HepG2 (cell line): ENCODE results near the gene PARP16. TPM values are rescaled to one million over a fixed set of nuclear protein-coding genes. Genes with fewer than 3 reads are reported as not detected.

Experiments
- ARHGAP35 ChIP-seq: sonication (generic); formaldehyde crosslinking; IDR thresholded peaks from 2 replicates; pipeline ENCODE4 v1.9.0; 2022; ENCODE audit warnings: mild to moderate bottlenecking, inconsistent platforms, moderate library complexity, missing genetic modification reagents, borderline replicate concordance
- ATM ChIP-seq: fragments of 450-650 bp; IDR thresholded peaks from 2 replicates; pipeline ENCODE4 v1.7.1; 2017; ENCODE audit warnings: mild to moderate bottlenecking, borderline replicate concordance
- BORCS8-MEF2B ChIP-seq: sonication (generic); formaldehyde crosslinking; IDR thresholded peaks from 2 replicates; pipeline ENCODE4 v1.8.0; 2022; ENCODE audit warnings: mild to moderate bottlenecking, missing genetic modification reagents
- HES4 ChIP-seq: sonication (generic); formaldehyde crosslinking; IDR thresholded peaks from 2 replicates; pipeline ENCODE4 v1.9.0; 2021; ENCODE audit warnings: mild to moderate bottlenecking, missing genetic modification reagents, borderline replicate concordance
- KLF13 ChIP-seq: sonication (generic); formaldehyde crosslinking; IDR thresholded peaks from 2 replicates; pipeline ENCODE4 v1.4.0; 2020; ENCODE audit warnings: mild to moderate bottlenecking, missing genetic modification reagents
- REXO4 ChIP-seq: sonication (generic); formaldehyde crosslinking; IDR thresholded peaks from 2 replicates; pipeline ENCODE4 v1.8.0; 2022; ENCODE audit warnings: missing genetic modification reagents, mild to moderate bottlenecking, borderline replicate concordance
- RNF2 ChIP-seq: fragments of 450-650 bp; conservative IDR thresholded peaks from 2 replicates; pipeline ENCODE4 v1.6.1; 2016; ENCODE audit warnings: low read depth
- TBX2 ChIP-seq: sonication (generic); formaldehyde crosslinking; IDR thresholded peaks from 2 replicates; pipeline ENCODE4 v1.5.0; 2020; ENCODE audit warnings: missing genetic modification reagents, mild to moderate bottlenecking, borderline replicate concordance
- TSC22D2 ChIP-seq: sonication (generic); formaldehyde crosslinking; IDR thresholded peaks from 2 replicates; pipeline ENCODE4 v1.5.1; 2020; ENCODE audit warnings: missing genetic modification reagents, mild to moderate bottlenecking, borderline replicate concordance
- XRCC5 ChIP-seq: fragments of 200-400 bp; formaldehyde crosslinking; optimal IDR thresholded peaks from 2 replicates; pipeline ENCODE3; 2017; ENCODE audit warnings: mild to moderate bottlenecking, low read length
- ZFP41 ChIP-seq: sonication (generic); formaldehyde crosslinking; IDR thresholded peaks from 2 replicates; pipeline ENCODE4 v1.4.0; 2020; ENCODE audit warnings: mild to moderate bottlenecking, missing genetic modification reagents, borderline replicate concordance
- ZMYM2 ChIP-seq: sonication (generic); formaldehyde crosslinking; IDR thresholded peaks from 2 replicates; pipeline ENCODE4 v1.8.0; 2022; ENCODE audit warnings: mild to moderate bottlenecking, missing genetic modification reagents
- ZNF160 ChIP-seq: sonication (generic); formaldehyde crosslinking; IDR thresholded peaks from 2 replicates; pipeline ENCODE4 v1.8.0; 2022; ENCODE audit warnings: mild to moderate bottlenecking, inconsistent platforms, missing genetic modification reagents
- ZNF264 ChIP-seq: sonication (generic); formaldehyde crosslinking; IDR thresholded peaks from 2 replicates; pipeline ENCODE4 v1.4.0; 2020; ENCODE audit warnings: missing genetic modification reagents
- ZNF296 ChIP-seq: sonication (generic); formaldehyde crosslinking; conservative IDR thresholded peaks from 2 replicates; pipeline ENCODE4 v1.5.0; 2020; ENCODE audit warnings: mild to moderate bottlenecking, missing genetic modification reagents
- ZNF543 ChIP-seq: sonication (generic); formaldehyde crosslinking; IDR thresholded peaks from 2 replicates; pipeline ENCODE4 v1.4.0; 2020; ENCODE audit warnings: mild to moderate bottlenecking, missing genetic modification reagents
- ZNF703 ChIP-seq: sonication (generic); formaldehyde crosslinking; IDR thresholded peaks from 2 replicates; pipeline ENCODE4 v1.5.1; 2020; ENCODE audit warnings: missing genetic modification reagents, mild to moderate bottlenecking, moderate library complexity, borderline replicate concordance
- ZNF770 ChIP-seq: sonication (generic); formaldehyde crosslinking; IDR thresholded peaks from 2 replicates; pipeline ENCODE4 v1.5.0; 2020; ENCODE audit warnings: mild to moderate bottlenecking, missing genetic modification reagents
- ZNF773 ChIP-seq: sonication (generic); formaldehyde crosslinking; IDR thresholded peaks from 2 replicates; pipeline ENCODE4 v1.4.0; 2020; ENCODE audit warnings: missing genetic modification reagents, borderline replicate concordance
- polyA plus RNA-seq, 8 experiments: library from polyadenylated mRNA; depleted of rRNA in 3 of 8; stranded (reverse) in 7 of 8; unstranded in 1 of 8; fragments of >200 nt; fragmentation: Illumina TruSeq in 4 of 8; extraction: Trizol in 4 of 8; gene quantifications; 2 replicates each; pipeline versions ENCODE4 v1.2.1 to v1.2.3, GENCODE V29; 2011 to 2016; ENCODE audit warnings: low read depth in 4 of 8, missing spikeins in 1 of 8, mixed read lengths in 1 of 8; ENCODE audit not compliant: insufficient read depth in 1 of 8
- total RNA-seq, 5 experiments: library from RNA; depleted of rRNA; stranded (reverse); fragments of >200 nt; fragmentation: Illumina TruSeq; extraction: Trizol; gene quantifications; 2 replicates each; pipeline ENCODE4 v1.2.3, GENCODE V29; 2016; ENCODE audit warnings: low read depth in 1 of 5
- TF ChIP-seq, protein P1 (sequence below): sonication (generic); formaldehyde crosslinking; IDR thresholded peaks from 2 replicates; pipeline ENCODE4 v1.4.0; 2020; ENCODE audit warnings: mild to moderate bottlenecking, missing genetic modification reagents
- TF ChIP-seq, protein P2 (sequence below): sonication (generic); formaldehyde crosslinking; IDR thresholded peaks from 2 replicates; pipeline ENCODE4 v1.5.1; 2020; ENCODE audit warnings: mild to moderate bottlenecking, missing genetic modification reagents, moderate library complexity

PARP16 gene
- total and polyA plus RNA-seq, 2 of the 13 experiments (the other 11 are each of a cell fraction or from before 2014, with no cell fraction given): 6.8 to 7.6 TPM

- TF ChIP-seq, protein P1, sequence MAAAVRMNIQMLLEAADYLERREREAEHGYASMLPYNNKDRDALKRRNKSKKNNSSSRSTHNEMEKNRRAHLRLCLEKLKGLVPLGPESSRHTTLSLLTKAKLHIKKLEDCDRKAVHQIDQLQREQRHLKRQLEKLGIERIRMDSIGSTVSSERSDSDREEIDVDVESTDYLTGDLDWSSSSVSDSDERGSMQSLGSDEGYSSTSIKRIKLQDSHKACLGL (CRISPR knock-in tag): peak; percentile 80; the same call in 1 of the 2 replicates
- TF ChIP-seq ZNF296 (CRISPR knock-in tag) (0 out of 2 replicates have a peak, but pooled peaks have one; percentile 41), REXO4 (CRISPR knock-in tag) (0 out of 2 replicates have a peak, but pooled peaks have one; percentile 1), TSC22D2 (CRISPR knock-in tag) (0 out of 2 replicates have a peak, but pooled peaks have one; percentile 19), ZNF543 (CRISPR knock-in tag) (peak; percentile 91), RNF2 (no peak), ZNF770 (peak; percentile 71), ARHGAP35 (CRISPR knock-in tag) (peak; percentile 61), ATM (no peak), XRCC5 (peak; percentile 30), ZNF160 (CRISPR knock-in tag) (0 out of 2 replicates have a peak, but pooled peaks have one; percentile 50), ZMYM2 (CRISPR knock-in tag) (0 out of 2 replicates have a peak, but pooled peaks have one; percentile 16), TBX2 (CRISPR knock-in tag) (peak; percentile 68), ZFP41 (no peak), HES4 (CRISPR knock-in tag) (peak; percentile 16), BORCS8-MEF2B (CRISPR knock-in tag) (peak; percentile 61), KLF13 (no peak), ZNF773 (CRISPR knock-in tag) (0 out of 2 replicates have a peak, but pooled peaks have one; percentile 33), ZNF264 (peak; percentile 62; the same call in 1 of the 2 replicates), ZNF703 (CRISPR knock-in tag) (no peak; the same call in 1 of the 2 replicates)
- TF ChIP-seq, protein P2, sequence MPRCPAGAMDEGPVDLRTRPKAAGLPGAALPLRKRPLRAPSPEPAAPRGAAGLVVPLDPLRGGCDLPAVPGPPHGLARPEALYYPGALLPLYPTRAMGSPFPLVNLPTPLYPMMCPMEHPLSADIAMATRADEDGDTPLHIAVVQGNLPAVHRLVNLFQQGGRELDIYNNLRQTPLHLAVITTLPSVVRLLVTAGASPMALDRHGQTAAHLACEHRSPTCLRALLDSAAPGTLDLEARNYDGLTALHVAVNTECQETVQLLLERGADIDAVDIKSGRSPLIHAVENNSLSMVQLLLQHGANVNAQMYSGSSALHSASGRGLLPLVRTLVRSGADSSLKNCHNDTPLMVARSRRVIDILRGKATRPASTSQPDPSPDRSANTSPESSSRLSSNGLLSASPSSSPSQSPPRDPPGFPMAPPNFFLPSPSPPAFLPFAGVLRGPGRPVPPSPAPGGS (CRISPR knock-in tag): 0 out of 2 replicates have a peak, but pooled peaks have one; percentile 55
Measured at GRCh38 chr15:65286069-65286703, 497 bp downstream of the PARP16 start (continued).
